ENCODE measurements around the gene RAB40B. TPM values are rescaled to one million over a fixed set of nuclear protein-coding genes. Genes with fewer than 3 reads are reported as not detected.
A peak's percentile ranks its signal among the peaks of the same experiment; 100 is the strongest.

Gene RAB40B
- total and polyA plus RNA-seq, 2 donors (not counting 1 experiment from before 2014, with no cell fraction given), result 4.7 to 8.0 TPM

DNA sequence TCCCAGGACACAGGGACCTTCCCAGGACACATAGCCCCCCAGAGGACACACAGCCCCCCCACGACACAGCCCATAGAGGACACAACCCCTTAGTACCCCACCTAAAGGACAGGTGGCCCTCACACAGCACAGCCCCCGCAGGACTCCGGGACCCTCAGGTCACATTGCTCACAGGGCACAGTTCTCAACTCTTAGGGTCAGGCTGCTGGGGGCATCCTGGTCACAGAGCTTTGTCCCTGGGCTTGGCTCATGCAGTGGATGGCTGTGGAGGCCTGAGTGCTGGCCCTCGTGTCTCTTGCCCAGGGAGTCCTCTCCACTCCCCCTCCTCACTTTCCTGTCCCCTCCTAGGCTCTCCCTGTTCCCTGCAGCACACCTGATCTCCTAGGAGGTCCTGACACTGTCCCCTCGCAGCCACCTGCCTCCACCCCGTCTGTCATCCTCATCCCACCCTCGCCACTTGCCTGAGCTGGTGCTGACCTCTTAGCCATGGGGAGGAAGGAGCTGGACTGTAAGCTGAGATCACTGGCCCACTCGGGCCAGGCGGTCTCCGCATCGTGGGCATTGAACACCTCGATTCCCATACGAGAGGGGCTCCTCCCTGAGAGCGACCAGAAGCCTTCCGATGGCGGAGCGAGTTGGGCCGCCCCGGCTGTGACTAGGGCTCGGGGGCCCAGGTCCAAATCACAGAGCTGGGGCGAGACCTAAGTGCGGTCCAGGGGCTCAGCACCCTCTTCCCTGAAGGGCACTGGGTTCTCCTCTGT lies 48.8 kb downstream of the RAB40B start:
- intact Hi-C loops (cut with micrococcal nuclease), result loop anchor here (2.0 to 5.0 kb wide), 2 partner anchors 103 to 231 kb away; partner anchors contain the start of genes HEXD, OGFOD3 and TBCD
- POLR2A ChIA-PET, result no interaction called here
- H3K4me1 Mint-ChIP-seq, result peaks cover 24% of the 10 kb centered on the region
- H3K36me3 ChIP-seq (replicated peaks in 1 of 2; ENCODE audit: control extremely low read depth in 1 of 2, control insufficient read depth in 1 of 2, extremely low read depth in 1 of 2, insufficient read depth in 2 of 2, low read length in 1 of 2), result no peaks in the 10 kb centered on the region
- peak; percentile 41 for DNase-seq
- no peak for TF ChIP-seq EZH2 (IDR thresholded peaks at IDR 0.05; ENCODE audit: borderline replicate concordance, insufficient read depth, low read depth, low read length, poor library complexity, severe bottlenecking)
- TF ChIP-seq, protein P1, sequence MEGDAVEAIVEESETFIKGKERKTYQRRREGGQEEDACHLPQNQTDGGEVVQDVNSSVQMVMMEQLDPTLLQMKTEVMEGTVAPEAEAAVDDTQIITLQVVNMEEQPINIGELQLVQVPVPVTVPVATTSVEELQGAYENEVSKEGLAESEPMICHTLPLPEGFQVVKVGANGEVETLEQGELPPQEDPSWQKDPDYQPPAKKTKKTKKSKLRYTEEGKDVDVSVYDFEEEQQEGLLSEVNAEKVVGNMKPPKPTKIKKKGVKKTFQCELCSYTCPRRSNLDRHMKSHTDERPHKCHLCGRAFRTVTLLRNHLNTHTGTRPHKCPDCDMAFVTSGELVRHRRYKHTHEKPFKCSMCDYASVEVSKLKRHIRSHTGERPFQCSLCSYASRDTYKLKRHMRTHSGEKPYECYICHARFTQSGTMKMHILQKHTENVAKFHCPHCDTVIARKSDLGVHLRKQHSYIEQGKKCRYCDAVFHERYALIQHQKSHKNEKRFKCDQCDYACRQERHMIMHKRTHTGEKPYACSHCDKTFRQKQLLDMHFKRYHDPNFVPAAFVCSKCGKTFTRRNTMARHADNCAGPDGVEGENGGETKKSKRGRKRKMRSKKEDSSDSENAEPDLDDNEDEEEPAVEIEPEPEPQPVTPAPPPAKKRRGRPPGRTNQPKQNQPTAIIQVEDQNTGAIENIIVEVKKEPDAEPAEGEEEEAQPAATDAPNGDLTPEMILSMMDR (IDR thresholded peaks at IDR 0.05), result no peak
- H3K27me3 ChIP-seq (replicated peaks in 1 of 4; ENCODE audit: control extremely low read depth in 1 of 4, control insufficient read depth in 3 of 4, insufficient read depth in 4 of 4, low read length in 3 of 4), result no peaks in the 10 kb centered on the region
- peaks cover 36% of the 10 kb centered on the region for H4K20me1 ChIP-seq (ENCODE audit: control insufficient read depth, insufficient read depth, low read length, poor library complexity, severe bottlenecking)
- no peaks in the 10 kb centered on the region for H3K9me3 Mint-ChIP-seq (ENCODE audit: insufficient read depth)
- H3K9ac ChIP-seq (ENCODE audit: low read length), result no peak overlapping the region
- H3K79me2 ChIP-seq (ENCODE audit: control insufficient read depth, insufficient read depth, low read length), result peaks cover 28% of the 10 kb centered on the region
- H3K4me3 ChIP-seq (ENCODE audit: control extremely low read depth in 1 of 5, extremely low read depth in 1 of 5, insufficient read depth in 1 of 5, low read depth in 2 of 5, low read length in 4 of 5), result no peak overlapping the region
- H3K27ac Mint-ChIP-seq, result peak overlapping the region; percentile 67
- no peaks in the 10 kb centered on the region for H3K27me3 Mint-ChIP-seq
- CTCF ChIA-PET, result interaction anchor here (1.0 kb wide), 1 partner anchor 19 kb away, joined by 4 read pairs; no protein-coding TSS in a partner anchor
- no peak for ATAC-seq (ENCODE audit: low read depth)
- H3K4me3 Mint-ChIP-seq, result peak overlapping the region; percentile 55
- H3K27ac ChIP-seq (ENCODE audit: low read length in 2 of 2), result no peak overlapping the region
- no peaks in the 10 kb centered on the region for H3K9me3 ChIP-seq (ENCODE audit: control extremely low read depth in 1 of 3, control insufficient read depth in 2 of 3, insufficient read depth in 1 of 3, low read length in 2 of 3)
- 91% methylated on average over 21 of the region's 22 CpGs for WGBS (ENCODE audit: insufficient coverage)
- peaks cover 15 to 20% of the 10 kb centered on the region in 2 donors for H3K4me1 ChIP-seq (ENCODE audit: control insufficient read depth in 2 of 2, insufficient read depth in 2 of 2, low read length in 2 of 2)
- no peak overlapping the region for H2AFZ ChIP-seq (ENCODE audit: insufficient read depth, low read depth, low read length, poor library complexity, severe bottlenecking)
- peak overlapping the region; percentile 69 for H3K4me2 ChIP-seq (replicated peaks; ENCODE audit: low read depth, low read length, poor library complexity, severe bottlenecking)

Measured in B cell (primary cell).